ENCODE data around the gene HS2ST1. TPM values are rescaled to one million over a fixed set of nuclear protein-coding genes. Genes with fewer than 3 reads are reported as not detected.
"Not testable (repeated sequence)": the region's sequence is repeated elsewhere in the genome, so short reads cannot be mapped to it uniquely, and the experiment has no call there.

The HS2ST1 gene
- total and polyA plus RNA-seq, 2 donors (not counting 3 experiments of a cell fraction or from before 2014, with no cell fraction given): 5.5 to 31.2 TPM

GRCh38 chr1:86960548-86960947 lies 46.1 kb downstream of the HS2ST1 start:
- H3K4me3 ChIP-seq (replicated peaks in 1 of 3; ENCODE audit: insufficient read depth in 1 of 3, low read depth in 1 of 3, low read length in 3 of 3): no peak overlapping the region
- intact Hi-C loops (cut with micrococcal nuclease) (no loop called here), dilution Hi-C loops (cut with MboI; ENCODE audit: extremely low pct_ligation_motif_present, low sequenced_read_pairs) (no loop called here)
- H3K9me3 ChIP-seq (replicated peaks; ENCODE audit: control insufficient read depth, insufficient read depth, low read length): no peaks in the 10 kb centered on the region
- TF ChIP-seq POLR2AphosphoS5 (IDR thresholded peaks at IDR 0.05; ENCODE audit: insufficient read depth, low read depth, low read length): no peak
- TF ChIP-seq EZH2 (IDR thresholded peaks at IDR 0.05; ENCODE audit: borderline replicate concordance, low read depth, low read length, severe bottlenecking): no peak
- no peak for TF ChIP-seq FOS (IDR thresholded peaks at IDR 0.05; ENCODE audit: borderline replicate concordance, insufficient read depth, low read length)
- no peak for TF ChIP-seq JUN (IDR thresholded peaks at IDR 0.05; ENCODE audit: borderline replicate concordance, insufficient read depth, insufficient read length, low read depth)
- no peak for TF ChIP-seq GATA2 (IDR thresholded peaks at IDR 0.05; ENCODE audit: insufficient read depth, insufficient read length, low read depth, low read length)
- TF ChIP-seq MAX (IDR thresholded peaks at IDR 0.05; ENCODE audit: insufficient read depth, insufficient read length): no peak
- no peak for TF ChIP-seq CTCF (IDR thresholded peaks at IDR 0.05; ENCODE audit: extremely low read depth in 1 of 2, insufficient read depth in 1 of 2, low read depth in 1 of 2, low read length in 2 of 2)
- no peak for TF ChIP-seq MYC (IDR thresholded peaks at IDR 0.05; ENCODE audit: low read depth, low read length)
- no peak for TF ChIP-seq POLR2A (IDR thresholded peaks at IDR 0.05; ENCODE audit: low read depth, low read length)
- H3K9me1 ChIP-seq (replicated peaks; ENCODE audit: control insufficient read depth, extremely low read depth, insufficient read depth, low read length): no peaks in the 10 kb centered on the region
- FAIRE-seq (no peak), DNase-seq (ENCODE audit: low read depth, low spot score) (no peak)
- BruUV-seq (replicated peaks): no TSS peak
- CTCF ChIA-PET: interaction anchor here (1.2 kb wide), 1 partner anchor 49 kb away, joined by 3 read pairs; no protein-coding TSS in a partner anchor
- no peaks in the 10 kb centered on the region for H4K20me1 ChIP-seq (replicated peaks; ENCODE audit: control insufficient read depth, extremely low read depth, insufficient read depth, low read length)
- H3K4me1 ChIP-seq (ENCODE audit: control insufficient read depth, extremely low read depth, insufficient read depth, low read length): no peaks in the 10 kb centered on the region
- H3K27ac ChIP-seq (ENCODE audit: insufficient read depth, low read depth, low read length): no peak overlapping the region
- POLR2A ChIA-PET: no interaction called here
- no peaks in the 10 kb centered on the region for H3K36me3 ChIP-seq (ENCODE audit: control insufficient read depth in 2 of 2, extremely low read depth in 1 of 2, insufficient read depth in 2 of 2, low read length in 2 of 2)
- H2AFZ ChIP-seq (ENCODE audit: low read depth, low read length): no peak overlapping the region
- no peaks in the 10 kb centered on the region for H3K79me2 ChIP-seq (ENCODE audit: control insufficient read depth, insufficient read depth, low read length)
- H3K9ac ChIP-seq (replicated peaks; ENCODE audit: extremely low read depth, insufficient read depth, low read length): no peak overlapping the region
- H3K27me3 ChIP-seq (ENCODE audit: control insufficient read depth in 2 of 2, insufficient read depth in 2 of 2, low read length in 2 of 2): no peaks in the 10 kb centered on the region
- no peak overlapping the region for H3K4me2 ChIP-seq (ENCODE audit: insufficient read depth, low read length)

- H3K27ac ChIP-seq (ENCODE audit: insufficient read depth, low read depth, low read length); BruUV-seq (replicated peaks); intact Hi-C loops (cut with micrococcal nuclease); FAIRE-seq; H3K9me1 ChIP-seq (replicated peaks; ENCODE audit: control insufficient read depth, extremely low read depth, insufficient read depth, low read length); H3K9me3 ChIP-seq (replicated peaks; ENCODE audit: control insufficient read depth, insufficient read depth, low read length); POLR2A ChIA-PET; H3K36me3 ChIP-seq (ENCODE audit: control insufficient read depth in 2 of 2, extremely low read depth in 1 of 2, insufficient read depth in 2 of 2, low read length in 2 of 2); H4K20me1 ChIP-seq (replicated peaks; ENCODE audit: control insufficient read depth, extremely low read depth, insufficient read depth, low read length); H3K27me3 ChIP-seq (ENCODE audit: control insufficient read depth in 2 of 2, insufficient read depth in 2 of 2, low read length in 2 of 2); H3K9ac ChIP-seq (replicated peaks; ENCODE audit: extremely low read depth, insufficient read depth, low read length); H2AFZ ChIP-seq (ENCODE audit: low read depth, low read length); H3K79me2 ChIP-seq (ENCODE audit: control insufficient read depth, insufficient read depth, low read length); dilution Hi-C loops (cut with MboI; ENCODE audit: extremely low pct_ligation_motif_present, low sequenced_read_pairs); H3K4me1 ChIP-seq (ENCODE audit: control insufficient read depth, extremely low read depth, insufficient read depth, low read length); DNase-seq (ENCODE audit: low read depth, low spot score); H3K4me2 ChIP-seq (ENCODE audit: insufficient read depth, low read length); H3K4me3 ChIP-seq (replicated peaks in 1 of 3; ENCODE audit: insufficient read depth in 1 of 3, low read depth in 1 of 3, low read length in 3 of 3): not testable (repeated sequence)
- CTCF ChIA-PET: interaction anchor here (0.6 to 4.2 kb wide), 13 partner anchors 9 to 235 kb away, joined by 3 to 99 read pairs (median 10); partner anchors contain the start of genes HS2ST1 and SELENOF
Measured at GRCh38 chr1:86963841-86964240, 49.4 kb downstream of the HS2ST1 start.
